Endodermal cell (in vitro differentiated cells): ENCODE measurements around the gene OGFOD2. TPM values are rescaled to one million over a fixed set of nuclear protein-coding genes. Genes with fewer than 3 reads are reported as not detected.

Experiments used
- DNase-seq: peaks from one replicate; pipeline ENCODE4 v3.0.0-alpha.2; 2017
- H3K27ac ChIP-seq: 2 replicates; pipeline ENCODE4 v1.5.1; 2013; ENCODE audit warnings: mild to moderate bottlenecking, low read depth, low read length, moderate library complexity
- H3K27me3 ChIP-seq: 2 replicates; pipeline ENCODE4 v1.6.1; 2013; ENCODE audit warnings: mild to moderate bottlenecking, low read length, moderate library complexity; ENCODE audit not compliant: insufficient read depth, control insufficient read depth, poor library complexity, severe bottlenecking
- H3K36me3 ChIP-seq: 2 replicates; pipeline ENCODE4 v1.7.0; 2013; ENCODE audit warnings: mild to moderate bottlenecking, low read length, moderate library complexity; ENCODE audit not compliant: control insufficient read depth, insufficient read depth
- H3K4me1 ChIP-seq: one replicate; pipeline ENCODE4 v1.7.0; 2013; ENCODE audit warnings: low read length; ENCODE audit not compliant: control insufficient read depth, insufficient read depth
- H3K4me3 ChIP-seq: 2 replicates; pipeline ENCODE4 v1.5.1; 2013; ENCODE audit warnings: mild to moderate bottlenecking, low read length, moderate library complexity
- H3K9ac ChIP-seq: 2 replicates; pipeline ENCODE4 v1.6.1; 2013; ENCODE audit warnings: mild to moderate bottlenecking, low read length, moderate library complexity; ENCODE audit not compliant: poor library complexity, severe bottlenecking; ENCODE audit errors: extremely low read depth
- H3K9me3 ChIP-seq: 2 replicates; pipeline ENCODE4 v1.6.1; 2013; ENCODE audit warnings: mild to moderate bottlenecking, low read length, moderate library complexity; ENCODE audit not compliant: control insufficient read depth
- H3K27ac Mint-ChIP-seq: 2 replicates; pipeline ENCODE4 v1.8.0; 2020; ENCODE audit warnings: mixed read lengths
- H3K27me3 Mint-ChIP-seq: 2 replicates; pipeline ENCODE4 v1.8.0; 2021; ENCODE audit warnings: mild to moderate bottlenecking, mixed read lengths; ENCODE audit not compliant: insufficient read depth
- H3K36me3 Mint-ChIP-seq: 2 replicates; pipeline ENCODE4 v1.8.0; 2020; ENCODE audit warnings: low read depth, mixed read lengths
- H3K4me1 Mint-ChIP-seq: 2 replicates; pipeline ENCODE4 v1.8.0; 2020; ENCODE audit warnings: mixed read lengths
- H3K4me3 Mint-ChIP-seq: 2 replicates; pipeline ENCODE4 v1.8.0; 2020; ENCODE audit warnings: mild to moderate bottlenecking, moderate library complexity, mixed read lengths
- H3K9me3 Mint-ChIP-seq: 2 replicates; pipeline ENCODE4 v1.8.0; 2020; ENCODE audit warnings: mild to moderate bottlenecking, mixed read lengths
- CTCF ChIP-seq: fragments of 200-600 bp; sonication (generic); conservative IDR thresholded peaks from 2 replicates; pipeline ENCODE4 v1.5.0; 2021; ENCODE audit warnings: antibody characterized with exemption, mild to moderate bottlenecking
- WGBS, 2 experiments: methylation state at CpG; one replicate each; pipeline versions ENCODE4 v1.1.5 to v1.1.7; 2013; ENCODE audit warnings: missing lambda C conversion rate in 2 of 2, mixed read lengths in 1 of 2; ENCODE audit not compliant: insufficient coverage in 1 of 2, insufficient read length in 1 of 2; 5-methylcytosine and 5-hydroxymethylcytosine counted together
- total RNA-seq, 2 donors: library from RNA; stranded (reverse); fragmentation: NEBNext Ultra II Directional in 1 of 2; extraction: Animal tissue kit (Norgen Biotek cat#: 25700) in 1 of 2; gene quantifications; 2 replicates in 1 of 2; 3 replicates in 1 of 2; pipeline ENCODE4 v1.2.1, GENCODE V29; 2021

OGFOD2 gene
- total RNA-seq, 2 donors from 2014 or later: 17.5 to 19.9 TPM

DNA sequence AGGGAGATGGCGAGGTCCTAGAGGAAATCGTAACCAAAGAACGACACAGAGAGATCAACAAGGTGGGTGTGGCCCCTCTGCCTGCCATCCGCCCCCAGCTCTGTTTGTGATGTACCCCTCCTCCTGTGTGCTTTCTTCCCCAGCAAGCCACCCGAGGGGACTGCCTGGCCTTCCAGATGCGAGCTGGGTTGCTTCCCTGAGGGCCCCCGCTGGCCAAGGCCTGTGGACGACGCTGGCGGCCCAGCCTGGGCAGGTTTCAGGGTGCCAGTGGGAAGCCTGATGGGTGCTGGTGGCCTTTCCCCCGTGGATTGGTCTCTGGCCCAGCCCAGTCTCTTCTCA is 7.4 kb downstream of the OGFOD2 start:
- Histone ChIP-seq H3K9me3 (no peaks in the 10 kb centered on the region), H3K27ac (no peak overlapping the region), H3K36me3 (peaks cover 19% of the 10 kb centered on the region), H3K27me3 (no peaks in the 10 kb centered on the region), H3K4me1 (peaks cover 11% of the 10 kb centered on the region), H3K9ac (no peak overlapping the region), H3K4me3 (peak overlapping the region; percentile 90)
- DNase-seq: no peak
- H3K27me3 Mint-ChIP-seq: no peaks in the 10 kb centered on the region
- no peak for TF ChIP-seq CTCF
- peaks cover 3% of the 10 kb centered on the region for H3K36me3 Mint-ChIP-seq
- 87 to 100% methylated on average over 7 to 11 of the region's 11 CpGs for WGBS, 2 experiments
- no peaks in the 10 kb centered on the region for H3K9me3 Mint-ChIP-seq
- peaks cover 12% of the 10 kb centered on the region for H3K4me1 Mint-ChIP-seq
- H3K4me3 Mint-ChIP-seq: peak overlapping the region; percentile 82
- peak overlapping the region; percentile 21 for H3K27ac Mint-ChIP-seq

- peaks cover 13% of the 10 kb centered on the region for H3K36me3 ChIP-seq
- H3K4me3 ChIP-seq: no peak overlapping the region
- WGBS, 2 experiments: 92 to 93% methylated on average over 14 to 21 of the region's 21 CpGs
- Mint-ChIP-seq H3K27ac (no peak overlapping the region), H3K27me3 (no peaks in the 10 kb centered on the region), H3K36me3 (peaks cover 3% of the 10 kb centered on the region), H3K4me1 (peaks cover 12% of the 10 kb centered on the region), H3K9me3 (no peaks in the 10 kb centered on the region), H3K4me3 (peak overlapping the region; percentile 82)
- no peak for DNase-seq
- no peak overlapping the region for H3K9ac ChIP-seq
- no peak overlapping the region for H3K27ac ChIP-seq
- no peaks in the 10 kb centered on the region for H3K27me3 ChIP-seq
- H3K9me3 ChIP-seq: no peaks in the 10 kb centered on the region
- H3K4me1 ChIP-seq: peaks cover 11% of the 10 kb centered on the region
- no peak for TF ChIP-seq CTCF
Observed at GRCh38 chr12:122982963-122983788, 8.1 kb downstream of the OGFOD2 start.

DNA sequence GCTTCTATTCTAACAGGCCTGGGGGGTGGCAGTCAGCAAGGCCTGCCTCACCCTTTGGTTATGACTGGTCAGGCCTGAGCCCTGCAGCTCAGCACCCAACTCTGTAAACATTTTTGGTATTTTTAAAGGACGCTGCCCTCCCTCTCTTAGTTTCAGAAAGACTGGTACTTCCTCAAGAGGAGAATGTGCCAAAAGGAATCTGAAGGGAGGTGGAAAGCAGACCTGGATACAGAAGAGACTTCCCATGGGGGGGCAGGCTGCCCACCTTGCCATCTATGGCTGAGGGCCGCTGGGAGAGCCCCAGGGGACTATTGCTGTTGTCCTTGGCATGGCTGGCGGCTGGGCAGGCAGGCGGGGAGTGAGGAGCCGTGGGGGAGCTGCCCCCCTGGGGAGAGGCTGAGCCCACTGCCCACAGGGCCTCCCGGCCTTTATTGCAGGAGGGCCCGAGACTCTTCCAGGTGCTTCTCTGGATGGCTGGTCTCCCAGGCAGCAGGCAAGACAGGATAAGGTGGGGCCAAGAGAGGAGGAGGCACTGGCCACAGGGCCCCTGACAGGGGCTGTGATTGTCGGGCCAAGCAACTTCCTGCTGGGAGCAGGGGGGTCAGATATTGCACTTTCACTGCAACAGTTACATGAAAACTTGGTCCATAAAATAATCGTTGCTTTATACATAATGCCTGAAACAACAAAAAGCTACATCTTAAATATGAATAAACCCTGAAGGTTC is 8.9 kb downstream of the OGFOD2 start:
- peaks cover 13% of the 10 kb centered on the region for H3K36me3 ChIP-seq
- no peaks in the 10 kb centered on the region for H3K9me3 ChIP-seq
- no peaks in the 10 kb centered on the region for H3K27me3 ChIP-seq
- Mint-ChIP-seq H3K27me3 (no peaks in the 10 kb centered on the region), H3K4me1 (peaks cover 12% of the 10 kb centered on the region), H3K27ac (no peak overlapping the region), H3K36me3 (peaks cover 3% of the 10 kb centered on the region), H3K9me3 (no peaks in the 10 kb centered on the region), H3K4me3 (no peak overlapping the region)
- H3K9ac ChIP-seq: no peak overlapping the region
- H3K27ac ChIP-seq: no peak overlapping the region
- peak; percentile 57 for DNase-seq
- TF ChIP-seq CTCF: no peak
- H3K4me3 ChIP-seq: no peak overlapping the region
- 77 to 84% methylated on average over 3 to 9 of the region's 9 CpGs for WGBS, 2 experiments
- H3K4me1 ChIP-seq: peaks cover 11% of the 10 kb centered on the region
